MM.1S (cell line): ENCODE data around the gene IL1RAP.

ENCODE experiments used
- CTCF ChIP-seq: fragments of 300-600 bp; sonication (generic); IDR thresholded peaks from 2 replicates; pipeline ENCODE4 v1.5.1; 2016; ENCODE audit warnings: antibody characterized with exemption, low read length, mixed read lengths
- EZH2 ChIP-seq: fragments of 300-600 bp; sonication (generic); optimal IDR thresholded peaks from 2 replicates; pipeline ENCODE3; 2017; ENCODE audit warnings: low read depth, mild to moderate bottlenecking, antibody characterized with exemption, low read length, mixed read lengths
- EZH2phosphoT487 ChIP-seq: fragments of 300-600 bp; sonication (generic); IDR thresholded peaks from 2 replicates; pipeline ENCODE4 v1.6.1; 2018; ENCODE audit warnings: antibody characterized with exemption, low read length

GRCh38 chr3:190497811-190498210, 16.1 kb upstream of the IL1RAP start:
- TF ChIP-seq CTCF, result no peak
- TF ChIP-seq EZH2, result no peak
- no peak for TF ChIP-seq EZH2phosphoT487
